Erythroblast (primary cell): ENCODE data around the gene GALNT15.

Experiments used
- DNase-seq, 2 experiments: peaks; one replicate each; lab custom pipeline; 2025; lab: John Stamatoyannopoulos, UW
- GATA1 ChIP-seq: IDR thresholded peaks from 2 replicates; pipeline ENCODE4 v1.6.1; 2011; ENCODE audit warnings: low read depth, mild to moderate bottlenecking, control low read depth, low read length, moderate library complexity
- POLR2A ChIP-seq: IDR thresholded peaks from 2 replicates; pipeline ENCODE4 v1.6.1; 2011; ENCODE audit warnings: mild to moderate bottlenecking, low read length

GALNT15 gene

GRCh38 chr3:16249886-16250285 lies 75.4 kb downstream of the GALNT15 start:
- DNase-seq: no peak
- TF ChIP-seq POLR2A (no peak), GATA1 (no peak)

- no peak for DNase-seq
- TF ChIP-seq GATA1: no peak
- no peak for TF ChIP-seq POLR2A
These were observed 77.0 kb downstream of the GALNT15 start for GRCh38 chr3:16251316-16252085.

DNA sequence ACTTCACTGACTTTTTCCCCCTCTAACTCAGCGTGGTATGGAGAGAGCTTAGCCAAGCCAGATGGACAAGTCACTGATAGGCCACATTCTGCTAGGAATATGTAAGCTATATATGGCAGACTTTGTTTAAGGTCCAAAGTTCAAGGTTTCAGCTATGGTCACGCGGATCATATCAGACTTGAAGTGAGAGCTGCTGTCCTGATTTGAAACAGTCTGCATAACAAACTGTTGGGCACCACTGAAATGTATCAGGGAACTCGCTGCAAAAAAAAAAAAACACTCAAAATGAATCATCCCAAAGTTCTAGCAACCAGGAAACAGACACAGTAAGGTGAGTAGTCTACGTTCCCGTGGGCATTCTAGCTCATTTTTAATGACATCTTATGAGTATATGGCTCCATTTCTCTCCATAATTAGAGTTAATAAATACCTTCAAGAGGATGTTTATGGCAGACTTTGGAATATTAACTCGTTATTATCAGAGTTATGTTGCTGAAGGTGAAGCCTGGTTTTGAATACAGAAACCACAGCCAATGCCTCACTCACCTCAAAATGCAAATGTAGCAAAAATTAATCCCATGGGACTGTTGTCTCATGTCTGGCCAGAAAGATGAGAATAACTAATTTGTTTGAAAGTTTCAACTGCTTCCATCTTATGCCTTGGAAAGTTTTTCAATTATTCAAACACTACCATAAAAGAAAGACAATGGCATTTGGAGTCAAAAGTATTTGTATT lies 77.9 kb downstream of the GALNT15 start:
- TF ChIP-seq GATA1 (no peak), POLR2A (no peak)
- no peak for DNase-seq

GRCh38 chr3:16252988-16253387 lies 78.5 kb downstream of the GALNT15 start:
- TF ChIP-seq POLR2A: no peak
- TF ChIP-seq GATA1: no peak
- no peak for DNase-seq

- TF ChIP-seq POLR2A: no peak
- TF ChIP-seq GATA1: no peak
- no peak for DNase-seq
These were observed 79.1 kb downstream of the GALNT15 start for GRCh38 chr3:16253601-16254000.

- TF ChIP-seq GATA1 (no peak), POLR2A (no peak)
These were observed 80.4 kb downstream of the GALNT15 start for GRCh38 chr3:16254916-16255315.

GRCh38 chr3:16255326-16255725 lies 80.8 kb downstream of the GALNT15 start:
- TF ChIP-seq GATA1 (no peak), POLR2A (no peak)
- no peak for DNase-seq

More at GRCh38 chr3:16254916-16255315, 80.4 kb downstream of the GALNT15 start:
- DNase-seq: no peak

DNA sequence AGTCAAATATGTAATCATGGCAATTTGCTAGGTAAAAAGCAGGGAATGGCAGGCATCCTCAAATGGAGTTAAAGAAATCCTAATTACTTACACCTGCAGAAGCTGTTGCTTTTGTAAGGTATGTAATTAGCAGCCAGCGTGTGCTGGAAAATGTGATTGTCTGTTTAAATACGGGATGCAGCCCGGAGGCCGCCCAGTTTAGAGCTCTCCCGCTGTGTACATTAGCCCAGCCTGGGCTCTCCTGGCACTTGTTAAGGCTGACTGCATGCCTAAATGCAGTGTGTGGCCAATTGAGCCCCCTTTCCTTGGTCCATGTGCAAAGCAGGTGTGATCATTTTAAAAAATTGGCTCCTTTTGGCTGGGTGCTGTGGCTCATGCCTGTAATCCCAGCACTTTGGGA lies 81.2 kb downstream of the GALNT15 start:
- DNase-seq: no peak
- no peak for TF ChIP-seq GATA1
- TF ChIP-seq POLR2A: no peak

DNA sequence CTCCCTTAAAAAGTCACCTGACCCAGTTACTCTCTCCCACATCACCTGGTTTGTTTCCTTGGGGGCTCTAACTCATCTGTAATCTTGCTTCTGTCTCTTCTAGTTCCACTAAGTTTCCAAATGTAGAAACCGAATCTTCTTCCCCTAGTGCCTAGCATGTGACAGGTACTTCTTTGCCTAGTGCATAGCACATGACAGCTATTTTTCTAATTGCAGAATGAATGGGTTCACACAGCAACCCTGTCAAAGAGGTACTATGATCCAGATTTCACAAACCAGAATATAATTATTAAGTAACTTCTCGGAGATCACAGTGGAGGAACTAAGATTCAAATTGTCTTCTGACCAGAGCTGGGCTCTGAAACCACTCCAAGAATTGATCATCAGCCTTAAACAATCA lies 82.8 kb downstream of the GALNT15 start:
- TF ChIP-seq POLR2A: no peak
- TF ChIP-seq GATA1: no peak
- DNase-seq: no peak

GRCh38 chr3:16258177-16258576 lies 83.7 kb downstream of the GALNT15 start:
- no peak for TF ChIP-seq GATA1
- TF ChIP-seq POLR2A: no peak
- no peak for DNase-seq

GRCh38 chr3:16258866-16259265 lies 84.4 kb downstream of the GALNT15 start:
- DNase-seq: no peak
- no peak for TF ChIP-seq POLR2A
- TF ChIP-seq GATA1: no peak

DNA sequence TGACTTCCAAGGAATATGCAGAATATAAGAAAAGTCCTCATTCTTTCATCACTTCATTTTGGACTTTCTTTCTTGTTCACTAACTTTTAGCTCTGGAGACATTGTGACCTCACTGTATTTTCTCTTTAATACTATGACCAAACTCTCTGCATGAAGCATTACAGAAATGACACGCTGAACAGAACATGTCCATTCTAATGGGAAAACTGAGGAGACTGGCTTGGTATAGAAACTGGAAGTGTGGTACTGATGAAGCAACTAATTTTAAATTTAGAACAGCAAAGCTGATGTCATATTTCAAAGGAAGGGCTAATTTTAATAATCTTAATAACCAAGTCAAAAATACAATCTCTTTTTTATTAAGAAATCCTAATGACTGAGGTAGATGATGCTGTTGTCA lies 85.6 kb downstream of the GALNT15 start:
- no peak for DNase-seq
- TF ChIP-seq POLR2A: no peak
- TF ChIP-seq GATA1: no peak

- no peak for TF ChIP-seq POLR2A
- no peak for TF ChIP-seq GATA1
- no peak for DNase-seq
These were observed 87.7 kb downstream of the GALNT15 start for GRCh38 chr3:16262174-16262573.

DNA sequence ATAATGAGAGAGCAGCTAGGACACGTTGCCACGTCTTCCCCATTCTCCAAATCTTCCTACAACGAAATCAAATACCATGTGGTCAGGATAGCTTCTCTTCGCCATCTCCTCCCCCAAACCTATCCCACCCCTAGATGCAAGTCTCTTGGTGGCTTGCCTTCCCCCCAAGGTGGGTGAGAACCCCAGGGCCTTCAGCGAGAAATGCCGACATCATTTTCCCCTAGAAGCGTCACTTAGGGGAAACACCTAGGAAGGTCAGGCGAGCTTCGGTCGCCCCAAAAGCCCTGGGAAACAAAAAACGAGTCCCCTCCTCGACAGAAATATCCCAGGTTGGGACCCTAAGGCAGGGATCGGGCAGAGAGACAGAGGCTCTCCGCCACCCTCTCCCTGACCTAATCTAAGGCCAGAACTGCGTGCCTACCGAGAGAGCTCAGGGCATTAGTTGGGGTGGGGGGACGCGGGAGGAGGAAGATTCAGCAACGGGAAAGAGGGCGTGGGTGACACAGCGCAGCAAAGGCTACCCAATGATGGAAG lies 89.8 kb downstream of the GALNT15 start:
- DNase-seq: no peak

DNA sequence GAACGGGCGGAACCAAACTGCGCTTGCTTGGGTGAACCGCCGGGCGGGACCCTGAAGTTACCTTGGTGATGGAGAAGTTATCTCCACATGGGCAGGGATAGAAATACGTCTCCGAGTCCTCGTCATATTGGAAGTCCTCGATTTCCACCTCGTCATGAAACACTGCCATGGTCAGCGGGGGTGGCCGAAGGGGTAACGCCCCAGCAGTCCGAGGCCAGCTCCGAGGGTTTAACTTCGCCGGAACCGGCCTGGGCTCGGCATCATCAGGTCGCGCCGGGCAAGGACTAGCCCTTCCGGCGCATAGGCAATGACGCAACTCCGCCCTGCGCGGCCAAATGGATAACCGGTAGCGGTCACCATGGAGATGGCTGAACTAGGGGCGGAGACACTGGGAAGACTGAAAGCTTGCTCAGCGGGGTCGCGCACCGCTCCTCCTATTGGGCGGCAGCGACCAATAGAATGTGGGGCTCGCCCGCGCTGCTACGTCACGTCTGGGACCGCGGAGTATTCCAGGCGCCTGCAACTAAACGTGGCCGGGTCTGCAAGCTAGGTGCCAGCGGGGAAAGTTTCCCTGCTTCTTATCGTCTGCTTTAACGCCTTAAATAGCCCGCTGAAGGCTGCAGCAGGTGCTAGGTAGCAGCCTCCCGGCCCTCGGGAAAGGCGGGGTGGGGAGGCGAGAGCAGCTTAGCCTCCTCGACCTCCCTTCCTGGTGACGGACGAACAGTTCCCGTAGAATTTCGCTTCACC lies 90.4 kb downstream of the GALNT15 start, which contains the start of the genes DPH3 and OXNAD1:
Gene DPH3, minus strand, starts transcription at position 236 of the 747 bp plus-strand sequence. Its CDS starts 67 bp downstream, at position 169.
Gene OXNAD1, plus strand, starts transcription at position 505 of the 747 bp plus-strand sequence. CDS start 5,741 bp downstream, outside the sequence.
- TF ChIP-seq GATA1: no peak
- peak; percentile 91 for TF ChIP-seq POLR2A
- peak; percentile 100 for DNase-seq

More for the DNA sequence above, 89.8 kb downstream of the GALNT15 start:
- TF ChIP-seq GATA1 (no peak), POLR2A (no peak)
